Cortex of kidney (tissue), 1 donor: ENCODE results near the gene LRRC4C.

Source experiments
- DNase-seq: peaks from one replicate; lab custom pipeline; 2025; lab: John Stamatoyannopoulos, UW

The LRRC4C gene

GRCh38 chr11:41414771-41415440 is 44.5 kb downstream of the LRRC4C start:
- no peak for DNase-seq

GRCh38 chr11:41413843-41414242 is 45.6 kb downstream of the LRRC4C start:
- no peak for DNase-seq

DNA sequence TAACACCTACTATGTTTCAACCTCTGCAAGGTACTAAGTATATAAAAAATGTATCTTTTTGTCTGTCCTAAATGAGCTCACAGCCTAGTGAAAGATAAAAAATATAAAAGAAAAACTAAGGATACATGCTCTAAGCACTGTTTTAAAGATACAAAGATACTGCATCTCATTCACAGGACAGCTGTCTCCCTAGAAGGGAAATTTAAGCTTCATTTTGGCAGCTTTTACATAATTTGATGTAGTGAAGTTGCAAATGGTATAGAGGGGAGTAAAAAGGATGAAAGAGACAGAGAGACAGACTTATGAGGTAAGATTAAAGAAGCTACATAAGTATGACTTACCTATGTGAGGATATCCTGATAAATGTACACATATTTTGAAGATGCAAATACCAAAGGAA is 53.6 kb downstream of the LRRC4C start:
- no peak for DNase-seq

DNA sequence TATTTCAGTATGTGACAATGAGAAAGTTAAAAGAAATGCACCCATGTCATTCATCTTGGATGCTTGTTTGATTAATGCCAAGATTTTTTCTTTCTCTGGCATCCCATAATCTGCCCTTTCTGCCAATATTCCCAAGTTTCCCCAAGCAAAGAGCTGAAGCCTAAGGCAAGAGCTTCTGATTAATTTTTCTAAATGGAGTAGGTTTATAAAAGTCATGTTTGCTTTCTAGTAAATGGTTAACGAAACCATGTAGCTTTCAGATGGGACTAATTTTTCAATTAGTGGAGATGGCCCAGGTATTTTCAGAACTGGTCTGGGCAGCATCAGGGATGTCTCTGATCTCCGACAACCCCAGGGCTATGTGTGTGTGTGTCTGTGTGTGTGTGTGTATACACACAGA is 55.3 kb downstream of the LRRC4C start:
- no peak for DNase-seq

DNA sequence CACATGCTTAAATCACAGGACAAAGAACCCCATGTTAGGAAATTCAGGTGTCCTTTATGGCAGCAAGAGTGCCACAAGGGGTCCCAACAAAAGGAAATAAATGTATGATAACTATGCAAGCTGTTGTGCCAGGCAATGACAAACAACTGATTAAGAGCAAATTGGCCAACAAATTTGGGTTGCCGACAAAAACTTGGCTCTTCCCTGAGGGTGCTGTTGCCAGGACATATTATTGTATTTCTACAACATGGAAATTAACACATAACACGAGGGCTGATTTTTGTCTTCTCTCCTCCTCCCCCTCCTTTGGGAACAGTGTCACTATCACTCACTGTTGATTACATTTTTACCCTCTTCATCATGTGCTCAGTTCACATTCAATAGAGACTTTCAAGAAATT is 56.0 kb downstream of the LRRC4C start:
- DNase-seq: no peak

DNA sequence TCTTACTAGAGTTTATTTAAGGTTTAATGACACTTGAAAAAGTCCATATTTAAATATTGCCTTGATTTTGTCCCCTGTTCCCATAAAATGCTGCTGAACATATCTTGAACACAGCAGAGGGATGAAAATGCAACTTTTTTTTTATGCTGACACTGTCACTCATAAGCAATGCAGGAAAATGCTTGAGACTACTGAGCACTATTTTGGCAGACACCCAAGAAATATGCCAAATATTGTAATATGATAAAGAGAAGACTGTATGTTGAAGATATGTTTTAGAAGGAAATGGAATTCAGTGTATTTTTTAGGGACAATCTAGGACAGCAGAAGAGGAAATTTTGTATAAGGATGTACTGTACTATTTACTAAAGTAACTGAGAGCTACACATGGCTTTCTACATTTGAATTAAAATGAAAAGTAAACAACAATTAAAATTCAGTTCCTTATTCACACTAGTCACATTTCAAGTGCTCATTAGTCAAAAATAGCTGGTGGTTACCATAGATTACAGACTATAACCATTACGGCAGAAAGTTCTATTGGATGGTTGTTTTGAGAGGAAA is 58.6 kb downstream of the LRRC4C start:
- no peak for DNase-seq

DNA sequence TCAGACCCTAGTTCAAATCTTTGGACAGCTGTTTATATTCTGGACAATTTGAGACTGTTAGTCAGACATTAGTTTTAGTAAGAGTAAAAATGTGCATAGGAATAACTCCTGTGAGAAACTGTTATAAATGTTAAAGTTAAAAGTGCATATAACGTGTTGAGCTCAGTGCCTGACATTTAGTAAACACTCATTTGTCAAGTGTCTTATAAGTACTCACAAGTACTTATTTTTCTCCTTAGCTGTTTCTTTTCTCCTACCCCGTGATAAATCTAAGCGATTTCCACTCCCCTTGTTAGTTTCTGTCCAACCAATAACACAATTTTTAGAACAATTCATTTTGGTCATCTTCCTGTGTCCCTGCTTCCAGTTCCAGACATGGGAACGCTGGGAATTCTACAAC is 59.3 kb downstream of the LRRC4C start:
- no peak for DNase-seq

DNA sequence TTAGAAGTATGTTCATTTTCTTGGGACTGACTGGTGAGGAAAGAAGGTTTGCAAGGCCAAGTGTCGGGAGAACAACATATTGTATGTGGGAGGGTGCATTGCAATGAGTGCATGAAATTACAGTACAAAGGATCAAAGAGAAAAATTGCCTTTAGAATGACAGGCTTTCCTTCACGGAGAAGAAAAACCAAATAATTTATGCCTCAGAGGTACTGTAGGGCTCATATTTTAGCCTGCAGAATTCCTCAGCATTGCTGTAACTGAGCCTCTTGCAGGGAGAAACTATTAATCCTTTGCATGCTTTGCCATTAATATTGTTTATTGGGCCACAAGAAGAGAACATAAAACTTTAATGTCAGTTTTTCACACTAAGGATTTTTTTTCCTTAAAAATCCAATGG is 60.1 kb downstream of the LRRC4C start:
- DNase-seq: no peak

DNA sequence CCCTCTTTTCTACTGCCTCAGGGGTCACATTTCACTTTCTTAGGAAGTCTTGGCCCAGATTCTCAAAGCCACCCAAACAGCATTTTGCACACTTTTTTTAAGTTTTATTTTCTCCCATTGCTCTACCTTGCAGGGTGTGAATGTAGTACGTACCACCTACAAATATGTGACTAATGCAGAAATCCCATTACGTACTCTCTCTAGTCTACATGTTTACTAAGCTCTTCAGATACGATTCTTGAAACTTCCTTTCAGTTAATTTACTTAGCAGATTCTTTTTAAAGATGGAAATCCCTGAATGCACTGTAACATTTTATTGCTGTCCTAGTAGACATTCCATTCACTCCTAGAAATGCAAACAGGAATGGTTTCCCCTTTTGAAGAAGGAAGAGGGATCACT is 61.3 kb downstream of the LRRC4C start:
- no peak for DNase-seq

GRCh38 chr11:41394521-41395195 is 64.8 kb downstream of the LRRC4C start:
- DNase-seq: no peak

- no peak for DNase-seq
Observed at GRCh38 chr11:41392596-41392995, 66.9 kb downstream of the LRRC4C start.

DNA sequence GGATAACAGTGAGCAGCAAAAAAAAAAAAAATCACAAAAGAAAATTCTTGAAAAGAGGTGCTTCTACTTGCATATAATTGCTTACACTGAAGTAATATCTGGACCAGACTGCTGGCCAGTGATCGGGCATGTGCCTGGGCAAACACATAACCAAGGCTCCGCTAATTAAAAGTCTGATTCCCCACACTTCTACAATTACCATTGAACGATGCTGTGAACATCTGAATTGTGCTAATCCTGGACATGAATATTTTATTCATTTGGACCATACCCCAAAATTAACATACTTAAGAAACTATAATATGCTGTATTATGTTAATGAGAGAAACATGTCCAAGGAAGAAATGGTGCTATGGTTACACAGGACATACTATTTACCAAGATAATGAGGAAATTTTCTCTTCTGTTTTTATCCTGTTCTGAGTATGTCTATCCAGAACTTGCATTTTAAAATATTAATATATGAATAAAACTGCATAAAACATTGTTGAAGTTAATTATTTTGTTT is 69.8 kb downstream of the LRRC4C start:
- no peak for DNase-seq

GRCh38 chr11:41384329-41384728 is 75.1 kb downstream of the LRRC4C start:
- DNase-seq: no peak

DNA sequence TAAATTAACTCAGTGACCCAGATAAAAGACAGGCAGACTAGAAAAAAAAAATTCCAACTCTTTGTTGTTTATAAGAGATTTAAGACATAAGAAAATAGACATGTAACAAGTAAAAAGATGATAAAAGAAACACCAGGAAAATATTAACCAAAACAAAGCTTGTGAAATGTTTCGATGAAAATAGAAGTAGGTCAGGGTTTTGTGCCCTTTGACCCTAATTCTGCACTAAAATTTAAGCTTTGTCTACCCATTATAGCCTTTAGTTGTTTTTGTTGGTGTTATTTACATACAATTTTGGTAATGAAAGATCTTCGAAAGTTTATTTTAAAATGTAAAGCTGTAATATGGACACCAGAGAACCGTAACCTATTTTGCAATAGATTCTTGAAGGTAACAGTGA is 75.7 kb downstream of the LRRC4C start:
- no peak for DNase-seq

- no peak for DNase-seq
Observed at GRCh38 chr11:41382927-41383326, 76.5 kb downstream of the LRRC4C start.

- no peak for DNase-seq
Observed at GRCh38 chr11:41379084-41379483, 80.4 kb downstream of the LRRC4C start.

DNA sequence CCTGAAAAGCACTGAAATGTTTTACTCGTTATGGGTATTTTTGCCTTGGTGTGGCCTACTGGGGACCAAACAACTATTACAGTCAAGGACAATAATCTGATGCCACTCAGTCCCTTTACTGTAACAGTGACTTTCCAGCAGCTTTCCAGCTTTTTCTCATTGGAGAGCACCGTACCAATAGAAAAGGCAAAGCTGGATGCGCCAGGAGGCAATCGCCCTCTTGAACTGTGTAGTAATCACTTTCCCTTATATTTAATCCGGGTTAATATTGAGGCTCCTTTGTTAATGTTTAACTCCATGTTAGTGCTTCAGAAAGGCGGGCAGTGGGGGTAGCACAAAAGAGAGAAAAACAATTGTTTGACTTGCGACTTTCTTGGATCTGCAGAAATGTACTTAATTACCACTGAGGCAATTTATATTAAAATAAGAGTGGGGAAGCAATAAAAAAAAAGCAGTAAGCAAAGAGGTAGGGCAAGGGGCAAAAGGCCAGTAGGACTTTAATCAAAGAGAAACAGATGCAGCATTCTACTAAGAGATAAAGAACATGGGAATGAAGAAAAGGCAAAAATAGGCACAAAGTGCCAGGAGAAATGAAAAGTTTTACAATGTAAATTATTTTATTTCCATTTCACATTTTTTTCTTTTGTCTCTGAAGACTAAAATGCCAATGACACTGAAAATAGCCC is 81.6 kb downstream of the LRRC4C start:
- no peak for DNase-seq

- no peak for DNase-seq
Observed at GRCh38 chr11:41351825-41352224, 107.6 kb downstream of the LRRC4C start.

- no peak for DNase-seq
Observed at GRCh38 chr11:41346042-41346441, 113.4 kb downstream of the LRRC4C start.

GRCh38 chr11:41334007-41334933 is 125.2 kb downstream of the LRRC4C start:
- no peak for DNase-seq

- no peak for DNase-seq
Observed at GRCh38 chr11:41333357-41333756, 126.1 kb downstream of the LRRC4C start.

GRCh38 chr11:41328324-41328723 is 131.1 kb downstream of the LRRC4C start:
- DNase-seq: no peak
